Loucy (cell line): Measurements from ENCODE around the gene STPG1.

ENCODE experiments used
- H2AFZ ChIP-seq: fragments of 200-600 bp; sonication (generic); 2 replicates; pipeline ENCODE4 v1.6.0; 2016; ENCODE audit warnings: antibody characterized with exemption, mild to moderate bottlenecking, low read length, moderate library complexity
- H3F3A ChIP-seq: fragments of 200-600 bp; 2 replicates; pipeline ENCODE4 v1.6.0; 2016; ENCODE audit warnings: antibody characterized with exemption, low read depth, mild to moderate bottlenecking
- H3K27me3 ChIP-seq: fragments of 200-600 bp; sonication (generic); 2 replicates; pipeline ENCODE4 v1.6.1; 2014; ENCODE audit warnings: low read length, mild to moderate bottlenecking; ENCODE audit not compliant: insufficient read depth, poor library complexity, severe bottlenecking
- H3K36me3 ChIP-seq: fragments of 200-600 bp; sonication (generic); 2 replicates; pipeline ENCODE4 v1.6.1; 2016; ENCODE audit warnings: low read length; ENCODE audit not compliant: insufficient read depth
- H3K4me1 ChIP-seq: fragments of 200-600 bp; sonication (generic); 2 replicates; pipeline ENCODE4 v1.5.1; 2014; ENCODE audit warnings: low read length, mild to moderate bottlenecking; ENCODE audit not compliant: insufficient read depth, poor library complexity, severe bottlenecking
- H3K4me2 ChIP-seq: fragments of 200-600 bp; sonication (generic); 2 replicates; pipeline ENCODE4 v1.6.0; 2014; ENCODE audit warnings: antibody characterized with exemption, low read length, low read depth, mild to moderate bottlenecking; ENCODE audit not compliant: poor library complexity, severe bottlenecking
- H3K4me3 ChIP-seq: fragments of 200-600 bp; sonication (generic); 2 replicates; pipeline ENCODE4 v1.5.1; 2014; ENCODE audit warnings: low read length, mild to moderate bottlenecking, mixed read lengths; ENCODE audit not compliant: poor library complexity, severe bottlenecking
- H3K79me2 ChIP-seq: fragments of 200-600 bp; sonication (generic); 2 replicates; pipeline ENCODE4 v1.6.1; 2014; ENCODE audit warnings: low read length; ENCODE audit not compliant: insufficient read depth
- H3K9ac ChIP-seq: fragments of 200-600 bp; sonication (generic); 2 replicates; pipeline ENCODE4 v1.6.0; 2014; ENCODE audit warnings: mild to moderate bottlenecking, low read depth, low read length, moderate library complexity; ENCODE audit not compliant: poor library complexity, severe bottlenecking
- H3K9me2 ChIP-seq: fragments of 200-600 bp; sonication (generic); replicated peaks from 2 replicates; pipeline ENCODE4 v1.6.1; 2016; ENCODE audit warnings: low read depth, low read length, mixed read lengths
- H3K9me3 ChIP-seq: fragments of 200-600 bp; sonication (generic); 2 replicates; pipeline ENCODE4 v1.6.1; 2014; ENCODE audit warnings: mild to moderate bottlenecking, antibody characterized with exemption, low read length, low read depth; ENCODE audit not compliant: insufficient read depth
- H4K20me1 ChIP-seq: fragments of 200-600 bp; sonication (generic); 2 replicates; pipeline ENCODE4 v1.6.0; 2014; ENCODE audit warnings: antibody characterized with exemption, low read length, mild to moderate bottlenecking; ENCODE audit not compliant: insufficient read depth, poor library complexity, severe bottlenecking
- CTCF ChIP-seq: fragments of 200-600 bp; sonication (generic); conservative IDR thresholded peaks from 2 replicates; pipeline ENCODE4 v1.5.1; 2014; ENCODE audit warnings: mild to moderate bottlenecking, antibody characterized with exemption, low read length
- EZH2phosphoT487 ChIP-seq: fragments of 200-600 bp; IDR thresholded peaks from 2 replicates; pipeline ENCODE4 v1.6.1; 2018; ENCODE audit warnings: antibody characterized with exemption, mild to moderate bottlenecking, moderate library complexity, borderline replicate concordance

STPG1 gene

GRCh38 chr1:24369199-24369598, 44.4 kb downstream of the STPG1 start:
- no peak overlapping the region for H2AFZ ChIP-seq
- no peaks in the 10 kb centered on the region for H4K20me1 ChIP-seq
- H3K79me2 ChIP-seq: no peaks in the 10 kb centered on the region
- H3K36me3 ChIP-seq: no peaks in the 10 kb centered on the region
- H3K4me2 ChIP-seq: no peak overlapping the region
- H3K9me3 ChIP-seq: no peaks in the 10 kb centered on the region
- H3K4me3 ChIP-seq: no peak overlapping the region
- no peak overlapping the region for H3K9ac ChIP-seq
- no peaks in the 10 kb centered on the region for H3K9me2 ChIP-seq
- no peaks in the 10 kb centered on the region for H3F3A ChIP-seq
- no peaks in the 10 kb centered on the region for H3K27me3 ChIP-seq
- TF ChIP-seq EZH2phosphoT487 (no peak), CTCF (no peak)
- H3K4me1 ChIP-seq: peaks cover 14% of the 10 kb centered on the region

- Histone ChIP-seq H3K4me1 (no peaks in the 10 kb centered on the region), H2AFZ (no peak overlapping the region), H3K9me3 (no peaks in the 10 kb centered on the region), H3K79me2 (no peaks in the 10 kb centered on the region), H3F3A (no peaks in the 10 kb centered on the region), H3K9me2 (no peaks in the 10 kb centered on the region), H3K9ac (no peak overlapping the region), H4K20me1 (no peaks in the 10 kb centered on the region), H3K36me3 (no peaks in the 10 kb centered on the region), H3K4me2 (no peak overlapping the region), H3K27me3 (no peaks in the 10 kb centered on the region), H3K4me3 (no peak overlapping the region)
- TF ChIP-seq EZH2phosphoT487: no peak
- no peak for TF ChIP-seq CTCF
These were observed 46.9 kb downstream of the STPG1 start for GRCh38 chr1:24366707-24367106.

- Histone ChIP-seq H3K4me3 (no peak overlapping the region), H3K4me2 (no peak overlapping the region), H3K36me3 (no peaks in the 10 kb centered on the region), H3K9me2 (no peaks in the 10 kb centered on the region), H3K4me1 (no peaks in the 10 kb centered on the region), H2AFZ (no peak overlapping the region), H4K20me1 (no peaks in the 10 kb centered on the region), H3K9me3 (no peaks in the 10 kb centered on the region), H3K79me2 (no peaks in the 10 kb centered on the region), H3K9ac (no peak overlapping the region), H3F3A (no peaks in the 10 kb centered on the region), H3K27me3 (no peaks in the 10 kb centered on the region)
- TF ChIP-seq EZH2phosphoT487 (no peak), CTCF (no peak)
These were observed 48.5 kb downstream of the STPG1 start for GRCh38 chr1:24364975-24365678.
